ENCODE results near the gene KCNA3. TPM values are rescaled to one million over a fixed set of nuclear protein-coding genes. Genes with fewer than 3 reads are reported as not detected.

Gene KCNA3
- polyA plus RNA-seq, 1 of the 3 experiments (the other 2 are of a cell fraction), result not detected

GRCh38 chr1:110700767-110701166, 26.0 kb upstream of the KCNA3 start:
- Histone ChIP-seq H3K36me3 (replicated peaks in 1 of 2; ENCODE audit: control insufficient read depth in 1 of 2, insufficient read depth in 2 of 2, low read length in 1 of 2) (no peaks in the 10 kb centered on the region), H3K4me3 (ENCODE audit: low read depth in 2 of 2, low read length in 1 of 2) (no peak overlapping the region), H2AFZ (ENCODE audit: low read depth) (no peak overlapping the region), H3K4me1 (ENCODE audit: control insufficient read depth in 1 of 2, insufficient read depth in 2 of 2, low read depth in 1 of 2, low read length in 1 of 2) (no peaks in the 10 kb centered on the region; a peak in 1 of 4 replicates), H3K9ac (no peak overlapping the region), H3K27me3 (ENCODE audit: insufficient read depth) (no peaks in the 10 kb centered on the region), H3K9me2 (no peaks in the 10 kb centered on the region), H3K27ac (ENCODE audit: low read depth in 2 of 2, low read length in 1 of 2) (no peak overlapping the region), H3K79me2 (ENCODE audit: insufficient read depth) (no peaks in the 10 kb centered on the region), H3K9me3 (no peaks in the 10 kb centered on the region), H3F3A (replicated peaks; ENCODE audit: insufficient read depth) (no peaks in the 10 kb centered on the region), H4K20me1 (ENCODE audit: insufficient read depth) (no peaks in the 10 kb centered on the region), H3K4me2 (no peak overlapping the region)
- 25% methylated on average over 2 of the region's 2 CpGs for WGBS (ENCODE audit: low lambda C conversion rate)
- ChIA-PET CTCF (no interaction called here), POLR2A (no interaction called here)
- TF ChIP-seq YY1 (IDR thresholded peaks at IDR 0.05; ENCODE audit: low read depth) (no peak), NFIC (IDR thresholded peaks at IDR 0.05; ENCODE audit: borderline replicate concordance) (no peak), RXRA (IDR thresholded peaks at IDR 0.05; ENCODE audit: borderline replicate concordance, low read depth) (no peak), JUND (IDR thresholded peaks at IDR 0.05) (no peak), RFX5 (IDR thresholded peaks at IDR 0.05; ENCODE audit: low read length) (no peak), TCF12 (IDR thresholded peaks at IDR 0.05) (no peak), FOXJ3 (CRISPR knock-in tag; IDR thresholded peaks at IDR 0.05) (no peak)
- no peak for DNase-seq

GRCh38 chr1:110697606-110698005, 22.9 kb upstream of the KCNA3 start:
- CTCF ChIA-PET, result interaction anchor here (0.9 kb wide), 1 partner anchor 68 kb away, joined by 5 read pairs; no protein-coding TSS in a partner anchor

GRCh38 chr1:110696818-110697217, 22.1 kb upstream of the KCNA3 start:
- H3K27me3 ChIP-seq (ENCODE audit: insufficient read depth), result no peaks in the 10 kb centered on the region
- no peaks in the 10 kb centered on the region for H3K36me3 ChIP-seq (replicated peaks in 1 of 2; ENCODE audit: control insufficient read depth in 1 of 2, insufficient read depth in 2 of 2, low read length in 1 of 2)
- CTCF ChIA-PET, result no interaction called here
- H3K27ac ChIP-seq (ENCODE audit: low read depth in 2 of 2, low read length in 1 of 2), result no peak overlapping the region
- TF ChIP-seq RCOR1 (IDR thresholded peaks at IDR 0.05; ENCODE audit: low read length), result no peak
- no peak for TF ChIP-seq ZBTB33 (IDR thresholded peaks at IDR 0.05; ENCODE audit: borderline replicate concordance, low read depth)
- no peak for TF ChIP-seq CTCF (IDR thresholded peaks at IDR 0.05)
- no peak overlapping the region for H3K4me2 ChIP-seq
- H3K4me3 ChIP-seq (ENCODE audit: low read depth in 2 of 2, low read length in 1 of 2), result no peak overlapping the region
- no peaks in the 10 kb centered on the region; a peak in 1 of 4 replicates for H3K4me1 ChIP-seq (ENCODE audit: control insufficient read depth in 1 of 2, insufficient read depth in 2 of 2, low read depth in 1 of 2, low read length in 1 of 2)
- H3K79me2 ChIP-seq (ENCODE audit: insufficient read depth), result no peaks in the 10 kb centered on the region
- POLR2A ChIA-PET, result no interaction called here
- H3K9ac ChIP-seq, result no peak overlapping the region
- H3K9me2 ChIP-seq, result no peaks in the 10 kb centered on the region
- DNase-seq, result no peak
- no peaks in the 10 kb centered on the region for H4K20me1 ChIP-seq (ENCODE audit: insufficient read depth)
- H3K9me3 ChIP-seq, result no peaks in the 10 kb centered on the region
- no peak overlapping the region for H2AFZ ChIP-seq (ENCODE audit: low read depth)
- no peaks in the 10 kb centered on the region for H3F3A ChIP-seq (replicated peaks; ENCODE audit: insufficient read depth)

More at GRCh38 chr1:110697606-110698005, 22.9 kb upstream of the KCNA3 start:
- TF ChIP-seq POLR2AphosphoS5 (IDR thresholded peaks at IDR 0.05; ENCODE audit: low read depth, low read length) (no peak), SIN3A (IDR thresholded peaks at IDR 0.05; ENCODE audit: borderline replicate concordance, low read depth, low read length) (no peak), TAF1 (IDR thresholded peaks at IDR 0.05; ENCODE audit: borderline replicate concordance, low read depth, low read length) (no peak), TCF12 (IDR thresholded peaks at IDR 0.05) (no peak), ELF1 (IDR thresholded peaks at IDR 0.05) (no peak), MAX (IDR thresholded peaks at IDR 0.05; ENCODE audit: low read depth) (no peak)
- no peaks in the 10 kb centered on the region for H3K9me2 ChIP-seq
- H3K9me3 ChIP-seq, result no peaks in the 10 kb centered on the region
- 49% methylated on average over 4 of the region's 4 CpGs for WGBS (ENCODE audit: low lambda C conversion rate)
- H3K4me1 ChIP-seq (ENCODE audit: control insufficient read depth in 1 of 2, insufficient read depth in 2 of 2, low read depth in 1 of 2, low read length in 1 of 2), result no peaks in the 10 kb centered on the region; a peak in 1 of 4 replicates
- DNase-seq, result no peak
- POLR2A ChIA-PET, result no interaction called here
- no peaks in the 10 kb centered on the region for H3K36me3 ChIP-seq (replicated peaks in 1 of 2; ENCODE audit: control insufficient read depth in 1 of 2, insufficient read depth in 2 of 2, low read length in 1 of 2)
- no peak overlapping the region for H3K27ac ChIP-seq (ENCODE audit: low read depth in 2 of 2, low read length in 1 of 2)
- H3K4me3 ChIP-seq (ENCODE audit: low read depth in 2 of 2, low read length in 1 of 2), result no peak overlapping the region
- H4K20me1 ChIP-seq (ENCODE audit: insufficient read depth), result no peaks in the 10 kb centered on the region
- H3K79me2 ChIP-seq (ENCODE audit: insufficient read depth), result no peaks in the 10 kb centered on the region
- no peaks in the 10 kb centered on the region for H3K27me3 ChIP-seq (ENCODE audit: insufficient read depth)
- no peak overlapping the region for H3K4me2 ChIP-seq
- H3F3A ChIP-seq (replicated peaks; ENCODE audit: insufficient read depth), result no peaks in the 10 kb centered on the region
- no peak overlapping the region for H3K9ac ChIP-seq
- no peak overlapping the region for H2AFZ ChIP-seq (ENCODE audit: low read depth)

Measured in SK-N-SH (cell line).